SK-N-SH (cell line): ENCODE measurements around the gene FSIP1. TPM values are rescaled to one million over a fixed set of nuclear protein-coding genes. Genes with fewer than 3 reads are reported as not detected.

Experiments
- CTCF ChIA-PET: fragments of 300-600, 350-600 bp; formaldehyde crosslinking; extraction: SDS; loops from one replicate; lab custom pipeline; 2021; lab: Yijun Ruan, JAX
- POLR2A ChIA-PET: fragments of 350-600 bp; sonication (Branson Sonifier 250); formaldehyde crosslinking; extraction: SDS; loops from one replicate; lab custom pipeline; 2020; ENCODE audit warnings: antibody characterized with exemption, inconsistent platforms; lab: Yijun Ruan, JAX
- DNase-seq: peaks from one replicate; pipeline ENCODE4 v3.0.0; 2012
- H2AFZ ChIP-seq: fragments of 200-600 bp; sonication (generic); 2 replicates; pipeline ENCODE4 v1.8.1; 2016; ENCODE audit warnings: antibody characterized with exemption, mild to moderate bottlenecking, low read depth
- H3F3A ChIP-seq: fragments of 200-600 bp; sonication (generic); replicated peaks from 2 replicates; pipeline ENCODE3; 2016; ENCODE audit warnings: antibody characterized with exemption, mild to moderate bottlenecking; ENCODE audit not compliant: insufficient read depth
- H3K27ac ChIP-seq, 2 experiments: fragments of 200-500 bp in 1 of 2; fragments of 200-600 bp in 1 of 2; sonication (Bioruptor generic) in 1 of 2; sonication (generic), shearing (Covaris generic) in 1 of 2; 2 replicates each; pipeline versions ENCODE4 v1.5.1 to v1.6.1; 2014 to 2016; ENCODE audit warnings: low read depth in 2 of 2, inconsistent platforms in 1 of 2, low read length in 1 of 2, mild to moderate bottlenecking in 1 of 2, mixed read lengths in 1 of 2
- H3K27me3 ChIP-seq: fragments of 200-600 bp; sonication (generic), shearing (Covaris generic); 2 replicates; pipeline ENCODE4 v1.6.1; 2016; ENCODE audit warnings: mixed run types; ENCODE audit not compliant: insufficient read depth
- H3K36me3 ChIP-seq, 2 experiments: fragments of 200-500 bp in 1 of 2; fragments of 200-600 bp in 1 of 2; sonication (Bioruptor generic) in 1 of 2; sonication (generic) in 1 of 2; replicated peaks in 1 of 2; 2 replicates each; pipeline versions ENCODE3 to v1.5.1; 2014 to 2016; ENCODE audit warnings: low read length in 1 of 2, mild to moderate bottlenecking in 1 of 2; ENCODE audit not compliant: insufficient read depth in 2 of 2, control insufficient read depth in 1 of 2
- H3K4me1 ChIP-seq, 2 experiments: fragments of 200-500 bp in 1 of 2; fragments of 200-600 bp in 1 of 2; sonication (Bioruptor generic) in 1 of 2; sonication (generic), shearing (Covaris generic) in 1 of 2; 2 replicates each; pipeline versions ENCODE4 v1.5.1 to v1.6.1; 2014 to 2016; ENCODE audit warnings: low read depth in 1 of 2, low read length in 1 of 2, mixed run types in 1 of 2; ENCODE audit not compliant: insufficient read depth in 2 of 2, control insufficient read depth in 1 of 2
- H3K4me2 ChIP-seq: fragments of 200-600 bp; sonication (generic), shearing (Covaris generic); 2 replicates; pipeline ENCODE4 v1.6.1; 2017; ENCODE audit warnings: mixed run types
- H3K4me3 ChIP-seq, 2 experiments: fragments of 200-500 bp in 1 of 2; fragments of 200-600 bp in 1 of 2; sonication (Bioruptor generic) in 1 of 2; sonication (generic), shearing (Covaris generic) in 1 of 2; 2 replicates each; pipeline versions ENCODE4 v1.5.1 to v1.8.1; 2014 to 2016; ENCODE audit warnings: low read depth in 2 of 2, inconsistent platforms in 1 of 2, low read length in 1 of 2, mild to moderate bottlenecking in 1 of 2, mixed read lengths in 1 of 2, moderate library complexity in 1 of 2
- H3K79me2 ChIP-seq: fragments of 200-600 bp; sonication (generic); 2 replicates; pipeline ENCODE4 v1.8.1; 2017; ENCODE audit warnings: mild to moderate bottlenecking; ENCODE audit not compliant: insufficient read depth
- H3K9ac ChIP-seq: fragments of 200-600 bp; sonication (generic); 2 replicates; pipeline ENCODE4 v1.6.1; 2017; ENCODE audit warnings: mixed run types
- H3K9me2 ChIP-seq: fragments of 200-600 bp; sonication (generic); 2 replicates; pipeline ENCODE4 v1.6.1; 2017; ENCODE audit warnings: mixed run types
- H3K9me3 ChIP-seq: fragments of 200-600 bp; sonication (generic); 2 replicates; pipeline ENCODE4 v1.6.1; 2017; ENCODE audit warnings: mixed run types, mild to moderate bottlenecking, moderate library complexity
- H4K20me1 ChIP-seq: fragments of 200-600 bp; sonication (generic); 2 replicates; pipeline ENCODE4 v1.6.1; 2017; ENCODE audit warnings: mild to moderate bottlenecking, mixed run types; ENCODE audit not compliant: insufficient read depth
- CTCF ChIP-seq: fragments of 200-600 bp; sonication (generic); IDR thresholded peaks from 2 replicates; pipeline ENCODE4 v1.6.1; 2017; ENCODE audit warnings: antibody characterized with exemption, mild to moderate bottlenecking, moderate library complexity
- EZH2phosphoT487 ChIP-seq: fragments of 200-600 bp; sonication (generic); IDR thresholded peaks from 2 replicates; pipeline ENCODE4 v1.6.1; 2017; ENCODE audit warnings: low read depth, mixed run types, mild to moderate bottlenecking, antibody characterized with exemption, moderate library complexity, borderline replicate concordance
- FOSL2 ChIP-seq: IDR thresholded peaks from 2 replicates; pipeline ENCODE4 v1.4.0; 2012; ENCODE audit warnings: low read depth, mild to moderate bottlenecking, moderate library complexity, borderline replicate concordance
- FOXM1 ChIP-seq: IDR thresholded peaks from 2 replicates; pipeline ENCODE4 v1.4.0; 2012; ENCODE audit warnings: low read depth, mild to moderate bottlenecking
- JUND ChIP-seq: IDR thresholded peaks from 2 replicates; pipeline ENCODE4 v1.4.0; 2012
- MEF2A ChIP-seq: IDR thresholded peaks from 2 replicates; pipeline ENCODE4 v1.4.0; 2012; ENCODE audit warnings: low read depth, borderline replicate concordance
- MXI1 ChIP-seq: IDR thresholded peaks from 2 replicates; pipeline ENCODE4 v1.6.1; 2012; ENCODE audit warnings: mild to moderate bottlenecking, low read depth, low read length, improper control_type of control experiment
- RAD21 ChIP-seq: IDR thresholded peaks from 2 replicates; pipeline ENCODE4 v1.6.1; 2012; ENCODE audit warnings: mild to moderate bottlenecking, low read length
- RCOR1 ChIP-seq: fragments of 150-350 bp; IDR thresholded peaks from 2 replicates; pipeline ENCODE4 v1.6.1; 2017; ENCODE audit warnings: antibody characterized with exemption, low read length
- RFX5 ChIP-seq: IDR thresholded peaks from 2 replicates; pipeline ENCODE4 v1.6.1; 2012; ENCODE audit warnings: mild to moderate bottlenecking, improper control_type of control experiment, low read length
- TCF12 ChIP-seq: IDR thresholded peaks from 2 replicates; pipeline ENCODE4 v1.4.0; 2012
- TEAD4 ChIP-seq: IDR thresholded peaks from 2 replicates; pipeline ENCODE4 v1.4.0; 2012; ENCODE audit warnings: mild to moderate bottlenecking, borderline replicate concordance; ENCODE audit not compliant: insufficient read depth
- WGBS: methylation state at CpG from one replicate; pipeline ENCODE4 v1.1.6; 2017; ENCODE audit warnings: low lambda C conversion rate; 5-methylcytosine and 5-hydroxymethylcytosine counted together
- polyA plus RNA-seq, 3 experiments: library from polyadenylated mRNA; depleted of rRNA; stranded (reverse); fragments of >200 nt; gene quantifications; 2 replicates each; pipeline ENCODE4 v1.2.3, GENCODE V29; 2012
- TF ChIP-seq, protein P1 (sequence below): IDR thresholded peaks from 2 replicates; pipeline ENCODE4 v1.6.1; 2012; ENCODE audit warnings: mild to moderate bottlenecking, low read depth, low read length, moderate library complexity
- TF ChIP-seq, protein P2 (sequence below): IDR thresholded peaks from 2 replicates; pipeline ENCODE4; 2012
- TF ChIP-seq, protein P3 (sequence below): fragments of 150-350 bp; IDR thresholded peaks from 2 replicates; pipeline ENCODE4 v1.6.1; 2017; ENCODE audit warnings: antibody characterized with exemption, low read length, low read depth, borderline replicate concordance
- TF ChIP-seq, protein P4 (sequence below): IDR thresholded peaks from 2 replicates; pipeline ENCODE4 v1.4.0; 2012; ENCODE audit warnings: low read depth, borderline replicate concordance

FSIP1 gene
- polyA plus RNA-seq, 1 of the 3 experiments (the other 2 are of a cell fraction): 0.43 TPM

DNA sequence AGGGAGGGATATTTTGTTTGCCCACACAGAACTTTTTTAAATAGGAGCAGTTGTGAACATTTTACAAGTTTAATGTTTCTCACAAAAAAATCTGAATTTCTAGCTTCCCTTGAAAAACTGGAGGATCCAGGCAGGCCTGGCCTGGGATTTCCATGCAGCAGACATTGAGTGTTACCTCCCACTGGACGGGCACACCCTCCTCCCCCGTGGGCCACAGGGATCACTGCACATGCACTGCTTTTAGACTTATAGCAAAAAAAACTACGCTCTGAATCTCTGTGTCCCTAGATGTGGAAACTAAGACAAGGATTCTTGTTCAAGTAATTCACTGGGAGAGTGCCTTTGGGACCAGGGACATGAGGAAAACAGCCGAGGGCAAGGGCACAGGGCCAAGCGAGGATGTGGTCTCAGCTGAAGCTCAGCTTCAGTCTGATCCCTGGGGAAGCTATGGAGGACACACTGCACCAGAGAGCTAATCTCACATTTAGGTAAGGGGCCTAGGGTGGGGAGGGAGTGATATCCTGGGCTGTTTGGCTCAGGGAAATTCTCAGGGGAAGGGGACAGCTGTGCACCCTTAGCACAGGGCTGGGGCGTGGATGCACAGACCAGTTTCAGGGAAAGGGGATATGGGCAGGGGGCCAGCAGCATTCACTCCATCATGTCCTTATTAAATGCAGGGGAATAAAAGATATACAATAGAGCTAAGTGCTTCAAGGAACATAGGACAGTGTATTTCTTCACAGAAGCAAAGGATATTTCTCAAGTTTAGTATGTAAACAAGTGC is 46.0 kb downstream of the FSIP1 start:
- no peak overlapping the region for H3K4me2 ChIP-seq
- no peaks in the 10 kb centered on the region for H3K9me3 ChIP-seq
- no peaks in the 10 kb centered on the region for H4K20me1 ChIP-seq
- TF ChIP-seq, protein P1, sequence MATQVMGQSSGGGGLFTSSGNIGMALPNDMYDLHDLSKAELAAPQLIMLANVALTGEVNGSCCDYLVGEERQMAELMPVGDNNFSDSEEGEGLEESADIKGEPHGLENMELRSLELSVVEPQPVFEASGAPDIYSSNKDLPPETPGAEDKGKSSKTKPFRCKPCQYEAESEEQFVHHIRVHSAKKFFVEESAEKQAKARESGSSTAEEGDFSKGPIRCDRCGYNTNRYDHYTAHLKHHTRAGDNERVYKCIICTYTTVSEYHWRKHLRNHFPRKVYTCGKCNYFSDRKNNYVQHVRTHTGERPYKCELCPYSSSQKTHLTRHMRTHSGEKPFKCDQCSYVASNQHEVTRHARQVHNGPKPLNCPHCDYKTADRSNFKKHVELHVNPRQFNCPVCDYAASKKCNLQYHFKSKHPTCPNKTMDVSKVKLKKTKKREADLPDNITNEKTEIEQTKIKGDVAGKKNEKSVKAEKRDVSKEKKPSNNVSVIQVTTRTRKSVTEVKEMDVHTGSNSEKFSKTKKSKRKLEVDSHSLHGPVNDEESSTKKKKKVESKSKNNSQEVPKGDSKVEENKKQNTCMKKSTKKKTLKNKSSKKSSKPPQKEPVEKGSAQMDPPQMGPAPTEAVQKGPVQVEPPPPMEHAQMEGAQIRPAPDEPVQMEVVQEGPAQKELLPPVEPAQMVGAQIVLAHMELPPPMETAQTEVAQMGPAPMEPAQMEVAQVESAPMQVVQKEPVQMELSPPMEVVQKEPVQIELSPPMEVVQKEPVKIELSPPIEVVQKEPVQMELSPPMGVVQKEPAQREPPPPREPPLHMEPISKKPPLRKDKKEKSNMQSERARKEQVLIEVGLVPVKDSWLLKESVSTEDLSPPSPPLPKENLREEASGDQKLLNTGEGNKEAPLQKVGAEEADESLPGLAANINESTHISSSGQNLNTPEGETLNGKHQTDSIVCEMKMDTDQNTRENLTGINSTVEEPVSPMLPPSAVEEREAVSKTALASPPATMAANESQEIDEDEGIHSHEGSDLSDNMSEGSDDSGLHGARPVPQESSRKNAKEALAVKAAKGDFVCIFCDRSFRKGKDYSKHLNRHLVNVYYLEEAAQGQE: no peak
- CTCF ChIA-PET: interaction anchor here (0.8 to 3.0 kb wide), 6 partner anchors 11 to 107 kb away, joined by 3 to 21 read pairs (median 4); no protein-coding TSS in a partner anchor
- peaks cover 0 to 5% of the 10 kb centered on the region in 2 experiments; a peak in 1 of 4 replicates for H3K4me1 ChIP-seq
- POLR2A ChIA-PET: no interaction called here
- H3K27me3 ChIP-seq: no peaks in the 10 kb centered on the region
- no peak overlapping the region for H3K27ac ChIP-seq
- H3K4me3 ChIP-seq: no peak overlapping the region
- no peak overlapping the region for H2AFZ ChIP-seq
- H3K9me2 ChIP-seq: 0 out of 2 replicates have a peak, but pooled peaks cover 4% of the 10 kb centered on the region
- H3K36me3 ChIP-seq: no peaks in the 10 kb centered on the region
- WGBS: 87% methylated on average over 6 of the region's 6 CpGs
- H3K79me2 ChIP-seq: no peaks in the 10 kb centered on the region
- no peak overlapping the region for H3K9ac ChIP-seq
- no peaks in the 10 kb centered on the region for H3F3A ChIP-seq
- no peak for DNase-seq

DNA sequence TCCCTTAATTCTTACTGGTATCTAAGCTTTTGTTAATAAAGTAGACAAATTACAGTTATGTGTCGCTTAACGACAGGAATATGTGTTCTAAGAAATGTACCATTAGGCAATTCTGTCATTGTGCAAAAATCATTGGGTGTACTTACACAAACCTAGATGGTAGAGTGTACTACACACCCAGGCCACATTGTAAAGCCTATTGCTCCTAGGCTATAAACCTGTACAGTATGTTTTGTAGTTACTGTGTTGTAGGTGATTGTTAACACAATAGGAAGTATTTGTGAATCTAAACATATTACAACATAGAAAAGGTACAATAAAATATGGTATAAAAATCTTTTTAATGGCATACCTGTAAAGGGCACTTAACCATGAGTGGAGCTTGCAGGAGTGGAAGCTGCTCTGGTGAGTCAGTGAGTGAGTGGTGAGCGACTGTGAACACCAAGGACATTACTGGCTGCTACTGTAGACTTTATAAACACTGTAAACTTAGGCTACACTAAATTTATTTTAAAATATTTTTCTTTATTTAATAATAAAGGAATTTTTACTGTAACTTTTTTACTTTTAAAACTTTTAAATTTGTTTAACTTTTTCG is 47.4 kb downstream of the FSIP1 start:
- H4K20me1 ChIP-seq: no peaks in the 10 kb centered on the region
- H3K27ac ChIP-seq: no peak overlapping the region
- 95% methylated on average over 4 of the region's 4 CpGs for WGBS
- H3K9ac ChIP-seq: no peak overlapping the region
- no peaks in the 10 kb centered on the region for H3K9me3 ChIP-seq
- peaks cover 0 to 5% of the 10 kb centered on the region in 2 experiments; a peak in 1 of 4 replicates for H3K4me1 ChIP-seq
- H3K4me2 ChIP-seq: no peak overlapping the region
- no peak overlapping the region for H3K4me3 ChIP-seq
- no peak for DNase-seq
- H2AFZ ChIP-seq: no peak overlapping the region
- CTCF ChIA-PET: interaction anchor here (1.0 to 3.0 kb wide), 4 partner anchors 13 to 22 kb away, joined by 3 to 21 read pairs (median 4); no protein-coding TSS in a partner anchor
- H3F3A ChIP-seq: no peaks in the 10 kb centered on the region
- 0 out of 2 replicates have a peak, but pooled peaks cover 4% of the 10 kb centered on the region for H3K9me2 ChIP-seq
- H3K79me2 ChIP-seq: no peaks in the 10 kb centered on the region
- POLR2A ChIA-PET: no interaction called here
- no peaks in the 10 kb centered on the region for H3K27me3 ChIP-seq
- no peaks in the 10 kb centered on the region for H3K36me3 ChIP-seq
- TF ChIP-seq RAD21 (no peak), CTCF (no peak), JUND (no peak), RCOR1 (no peak), MEF2A (no peak), TCF12 (no peak), RFX5 (no peak), FOXM1 (no peak), FOSL2 (no peak), MXI1 (no peak), TEAD4 (no peak), EZH2phosphoT487 (no peak)
- TF ChIP-seq, protein P2, sequence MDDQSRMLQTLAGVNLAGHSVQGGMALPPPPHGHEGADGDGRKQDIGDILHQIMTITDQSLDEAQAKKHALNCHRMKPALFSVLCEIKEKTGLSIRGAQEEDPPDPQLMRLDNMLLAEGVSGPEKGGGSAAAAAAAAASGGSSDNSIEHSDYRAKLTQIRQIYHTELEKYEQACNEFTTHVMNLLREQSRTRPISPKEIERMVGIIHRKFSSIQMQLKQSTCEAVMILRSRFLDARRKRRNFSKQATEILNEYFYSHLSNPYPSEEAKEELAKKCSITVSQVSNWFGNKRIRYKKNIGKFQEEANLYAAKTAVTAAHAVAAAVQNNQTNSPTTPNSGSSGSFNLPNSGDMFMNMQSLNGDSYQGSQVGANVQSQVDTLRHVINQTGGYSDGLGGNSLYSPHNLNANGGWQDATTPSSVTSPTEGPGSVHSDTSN: no peak
- TF ChIP-seq, protein P3, sequence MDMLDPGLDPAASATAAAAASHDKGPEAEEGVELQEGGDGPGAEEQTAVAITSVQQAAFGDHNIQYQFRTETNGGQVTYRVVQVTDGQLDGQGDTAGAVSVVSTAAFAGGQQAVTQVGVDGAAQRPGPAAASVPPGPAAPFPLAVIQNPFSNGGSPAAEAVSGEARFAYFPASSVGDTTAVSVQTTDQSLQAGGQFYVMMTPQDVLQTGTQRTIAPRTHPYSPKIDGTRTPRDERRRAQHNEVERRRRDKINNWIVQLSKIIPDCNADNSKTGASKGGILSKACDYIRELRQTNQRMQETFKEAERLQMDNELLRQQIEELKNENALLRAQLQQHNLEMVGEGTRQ: no peak
- TF ChIP-seq, protein P4, sequence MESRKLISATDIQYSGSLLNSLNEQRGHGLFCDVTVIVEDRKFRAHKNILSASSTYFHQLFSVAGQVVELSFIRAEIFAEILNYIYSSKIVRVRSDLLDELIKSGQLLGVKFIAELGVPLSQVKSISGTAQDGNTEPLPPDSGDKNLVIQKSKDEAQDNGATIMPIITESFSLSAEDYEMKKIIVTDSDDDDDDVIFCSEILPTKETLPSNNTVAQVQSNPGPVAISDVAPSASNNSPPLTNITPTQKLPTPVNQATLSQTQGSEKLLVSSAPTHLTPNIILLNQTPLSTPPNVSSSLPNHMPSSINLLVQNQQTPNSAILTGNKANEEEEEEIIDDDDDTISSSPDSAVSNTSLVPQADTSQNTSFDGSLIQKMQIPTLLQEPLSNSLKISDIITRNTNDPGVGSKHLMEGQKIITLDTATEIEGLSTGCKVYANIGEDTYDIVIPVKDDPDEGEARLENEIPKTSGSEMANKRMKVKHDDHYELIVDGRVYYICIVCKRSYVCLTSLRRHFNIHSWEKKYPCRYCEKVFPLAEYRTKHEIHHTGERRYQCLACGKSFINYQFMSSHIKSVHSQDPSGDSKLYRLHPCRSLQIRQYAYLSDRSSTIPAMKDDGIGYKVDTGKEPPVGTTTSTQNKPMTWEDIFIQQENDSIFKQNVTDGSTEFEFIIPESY: no peak
